AG10803 (cell line): ENCODE results near the gene ZNF410.

Source experiments
- DNase-seq: peaks from one replicate; pipeline ENCODE4 v3.0.0; 2010; ENCODE audit warnings: low read depth
- H3K4me3 ChIP-seq: 2 replicates; pipeline ENCODE4 v1.5.1; 2011; ENCODE audit warnings: mild to moderate bottlenecking, low read length, control low read depth
- CTCF ChIP-seq: conservative IDR thresholded peaks from 2 replicates; pipeline ENCODE4 v1.5.1; 2011; ENCODE audit warnings: mild to moderate bottlenecking, low read length, control low read depth, inconsistent platforms

Gene ZNF410

GRCh38 chr14:73955674-73956073 is 69.0 kb downstream of the ZNF410 start:
- DNase-seq = no peak

GRCh38 chr14:73958591-73958990 is 71.9 kb downstream of the ZNF410 start:
- TF ChIP-seq CTCF = no peak
- no peak for DNase-seq
- H3K4me3 ChIP-seq = no peak overlapping the region

More at GRCh38 chr14:73955674-73956073, 69.0 kb downstream of the ZNF410 start:
- TF ChIP-seq CTCF = no peak
- H3K4me3 ChIP-seq = no peak overlapping the region

GRCh38 chr14:73961192-73961591 is 74.5 kb downstream of the ZNF410 start:
- DNase-seq = no peak
- TF ChIP-seq CTCF = no peak
- H3K4me3 ChIP-seq = no peak overlapping the region

GRCh38 chr14:73965216-73965615 is 78.6 kb downstream of the ZNF410 start:
- H3K4me3 ChIP-seq = no peak overlapping the region
- no peak for DNase-seq
- no peak for TF ChIP-seq CTCF

GRCh38 chr14:73968885-73969284 is 82.2 kb downstream of the ZNF410 start:
- TF ChIP-seq CTCF = no peak
- no peak overlapping the region for H3K4me3 ChIP-seq
- DNase-seq = no peak

GRCh38 chr14:73973497-73973896 is 86.8 kb downstream of the ZNF410 start:
- H3K4me3 ChIP-seq = no peak overlapping the region
- no peak for TF ChIP-seq CTCF
- no peak for DNase-seq

- no peak overlapping the region for H3K4me3 ChIP-seq
- TF ChIP-seq CTCF = no peak
- DNase-seq = no peak
These were observed 89.5 kb downstream of the ZNF410 start for GRCh38 chr14:73976125-73976524.
